PC-3 (cell line): ENCODE results near the gene NAA10. TPM values are rescaled to one million over a fixed set of nuclear protein-coding genes. Genes with fewer than 3 reads are reported as not detected.

Source experiments
- ATAC-seq: fragments of 200-7000 bp; cut with Tn5 transposase; 2 replicates; pipeline ENCODE4 v1.9.1; 2020; ENCODE audit warnings: mild to moderate bottlenecking, moderate library complexity
- BruUV-seq: library from RNA; stranded (reverse); fragments of 400-500 nt; replicated peaks from 2 replicates; lab custom pipeline; 2021; lab: Mats Ljungman, UMichigan
- CTCF ChIA-PET: fragments of 300-600 bp; sonication (Branson Sonifier 250); formaldehyde crosslinking; loops from one replicate; lab custom pipeline; 2022; ENCODE audit warnings: antibody characterized with exemption; lab: Charles Lee
- POLR2A ChIA-PET: fragments of 300-600 bp; sonication (Branson Sonifier 250); formaldehyde crosslinking; loops from one replicate; lab custom pipeline; 2022; ENCODE audit warnings: antibody characterized with exemption; ENCODE audit not compliant: unreplicated experiment; lab: Charles Lee
- DNase-seq: peaks from one replicate; pipeline ENCODE4 v3.0.0-alpha.2; 2015
- H2AFZ ChIP-seq: fragments of 300-600 bp; sonication (generic); 2 replicates; pipeline ENCODE4 v1.6.0; 2016; ENCODE audit warnings: antibody characterized with exemption, low read length
- H3F3A ChIP-seq: fragments of 300-600 bp; sonication (generic); one replicate; pipeline ENCODE4 v1.6.0; 2017; ENCODE audit warnings: antibody characterized with exemption, low read length, control low read depth, mild to moderate bottlenecking; ENCODE audit not compliant: unreplicated experiment
- H3K27ac ChIP-seq: fragments of 300-600 bp; sonication (generic); 2 replicates; pipeline ENCODE4 v1.5.1; 2016; ENCODE audit warnings: mild to moderate bottlenecking, low read length
- H3K27me3 ChIP-seq: fragments of 300-600 bp; sonication (generic); 2 replicates; pipeline ENCODE4 v1.6.1; 2016; ENCODE audit warnings: low read length, mixed read lengths
- H3K36me3 ChIP-seq: fragments of 300-600 bp; sonication (generic); 2 replicates; pipeline ENCODE4 v1.6.1; 2016; ENCODE audit warnings: low read depth, mixed run types, low read length, mixed read lengths
- H3K4me1 ChIP-seq: fragments of 300-600 bp; sonication (generic); 2 replicates; pipeline ENCODE4 v1.5.1; 2016; ENCODE audit warnings: low read length; ENCODE audit not compliant: insufficient read depth
- H3K4me2 ChIP-seq: fragments of 300-600 bp; sonication (generic); 2 replicates; pipeline ENCODE4 v1.6.0; 2016; ENCODE audit warnings: low read length
- H3K4me3 ChIP-seq: fragments of 300-600 bp; sonication (generic); 2 replicates; pipeline ENCODE4 v1.5.1; 2016; ENCODE audit warnings: mild to moderate bottlenecking, low read length, mixed read lengths
- H3K79me2 ChIP-seq: fragments of 300-600 bp; sonication (generic); 2 replicates; pipeline ENCODE4 v1.6.1; 2017; ENCODE audit warnings: low read length, mixed read lengths
- H3K9ac ChIP-seq: fragments of 300-600 bp; sonication (generic); 2 replicates; pipeline ENCODE4 v1.6.0; 2016; ENCODE audit warnings: mild to moderate bottlenecking, low read length
- H3K9me2 ChIP-seq: fragments of 300-600 bp; sonication (generic); replicated peaks from 2 replicates; pipeline ENCODE4 v1.6.1; 2016; ENCODE audit warnings: mixed run types, low read length, mixed read lengths
- H3K9me3 ChIP-seq: fragments of 300-600 bp; sonication (generic); 2 replicates; pipeline ENCODE4 v1.6.1; 2016; ENCODE audit warnings: low read length, mixed read lengths
- H4K20me1 ChIP-seq: fragments of 300-600 bp; sonication (generic); 2 replicates; pipeline ENCODE4 v1.6.1; 2016; ENCODE audit warnings: low read length, mixed read lengths
- EZH2 ChIP-seq: fragments of 300-600 bp; sonication (generic); IDR thresholded peaks from one replicate; pipeline ENCODE4 v1.6.1; 2017; ENCODE audit warnings: antibody characterized with exemption, mild to moderate bottlenecking, low read length; ENCODE audit not compliant: unreplicated experiment
- EZH2phosphoT487 ChIP-seq: fragments of 300-600 bp; sonication (generic); IDR thresholded peaks from 2 replicates; pipeline ENCODE4 v1.6.1; 2018; ENCODE audit warnings: mild to moderate bottlenecking, antibody characterized with exemption, low read length, borderline replicate concordance
- intact Hi-C: fragments of 100-400 bp; cut with micrococcal nuclease; formaldehyde crosslinking; loops from 2 replicates; pipeline ENCODE4 v1.9.0; 2023
- total RNA-seq: library from RNA; depleted of rRNA; stranded (reverse); fragments of >200 nt; gene quantifications from 2 replicates; pipeline ENCODE4 v1.2.3, GENCODE V29; 2014
- TF ChIP-seq, protein P1 (sequence below): fragments of 300-600 bp; sonication (generic); conservative IDR thresholded peaks from 2 replicates; pipeline ENCODE4 v1.5.1; 2017; ENCODE audit warnings: antibody characterized with exemption, low read depth, mild to moderate bottlenecking, low read length

Gene NAA10
- total RNA-seq, 1 experiment from 2014 or later, result 172 TPM

DNA sequence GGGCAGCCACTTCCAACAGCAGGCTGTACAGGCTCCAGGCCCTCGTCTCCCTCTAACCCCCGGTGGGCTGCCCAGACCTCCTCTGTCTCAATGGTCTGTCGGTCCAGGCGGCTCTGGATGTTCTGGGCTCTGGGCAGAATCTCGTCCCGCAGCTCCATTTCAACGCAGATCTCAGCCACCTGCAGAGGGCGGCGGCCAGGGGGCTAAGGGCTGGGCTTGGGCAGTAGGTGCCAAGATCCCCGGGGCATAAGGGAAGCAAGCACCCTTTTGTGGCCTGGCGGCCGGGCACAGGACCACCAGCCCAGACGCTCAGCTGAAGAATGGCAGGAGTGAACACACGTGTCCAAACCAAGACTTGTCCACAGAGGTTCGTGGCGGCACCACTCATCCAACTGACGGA, 21.1 kb downstream of the NAA10 start:
- Histone ChIP-seq H3K9ac (no peak overlapping the region), H3K4me2 (no peak overlapping the region), H4K20me1 (no peaks in the 10 kb centered on the region), H3K4me3 (no peak overlapping the region), H2AFZ (no peak overlapping the region), H3K9me3 (no peaks in the 10 kb centered on the region), H3K27me3 (no peaks in the 10 kb centered on the region), H3K4me1 (no peaks in the 10 kb centered on the region), H3K9me2 (no peaks in the 10 kb centered on the region), H3K27ac (no peak overlapping the region), H3K79me2 (no peaks in the 10 kb centered on the region), H3F3A (no peaks in the 10 kb centered on the region), H3K36me3 (no peaks in the 10 kb centered on the region)
- intact Hi-C loops, result no loop called here
- no TSS peak for BruUV-seq
- ATAC-seq (no peak), DNase-seq (no peak)
- TF ChIP-seq EZH2, result no peak
- TF ChIP-seq, protein P1, sequence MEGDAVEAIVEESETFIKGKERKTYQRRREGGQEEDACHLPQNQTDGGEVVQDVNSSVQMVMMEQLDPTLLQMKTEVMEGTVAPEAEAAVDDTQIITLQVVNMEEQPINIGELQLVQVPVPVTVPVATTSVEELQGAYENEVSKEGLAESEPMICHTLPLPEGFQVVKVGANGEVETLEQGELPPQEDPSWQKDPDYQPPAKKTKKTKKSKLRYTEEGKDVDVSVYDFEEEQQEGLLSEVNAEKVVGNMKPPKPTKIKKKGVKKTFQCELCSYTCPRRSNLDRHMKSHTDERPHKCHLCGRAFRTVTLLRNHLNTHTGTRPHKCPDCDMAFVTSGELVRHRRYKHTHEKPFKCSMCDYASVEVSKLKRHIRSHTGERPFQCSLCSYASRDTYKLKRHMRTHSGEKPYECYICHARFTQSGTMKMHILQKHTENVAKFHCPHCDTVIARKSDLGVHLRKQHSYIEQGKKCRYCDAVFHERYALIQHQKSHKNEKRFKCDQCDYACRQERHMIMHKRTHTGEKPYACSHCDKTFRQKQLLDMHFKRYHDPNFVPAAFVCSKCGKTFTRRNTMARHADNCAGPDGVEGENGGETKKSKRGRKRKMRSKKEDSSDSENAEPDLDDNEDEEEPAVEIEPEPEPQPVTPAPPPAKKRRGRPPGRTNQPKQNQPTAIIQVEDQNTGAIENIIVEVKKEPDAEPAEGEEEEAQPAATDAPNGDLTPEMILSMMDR, result no peak
- TF ChIP-seq EZH2phosphoT487, result no peak
- ChIA-PET POLR2A (no interaction called here), CTCF (no interaction called here)

DNA sequence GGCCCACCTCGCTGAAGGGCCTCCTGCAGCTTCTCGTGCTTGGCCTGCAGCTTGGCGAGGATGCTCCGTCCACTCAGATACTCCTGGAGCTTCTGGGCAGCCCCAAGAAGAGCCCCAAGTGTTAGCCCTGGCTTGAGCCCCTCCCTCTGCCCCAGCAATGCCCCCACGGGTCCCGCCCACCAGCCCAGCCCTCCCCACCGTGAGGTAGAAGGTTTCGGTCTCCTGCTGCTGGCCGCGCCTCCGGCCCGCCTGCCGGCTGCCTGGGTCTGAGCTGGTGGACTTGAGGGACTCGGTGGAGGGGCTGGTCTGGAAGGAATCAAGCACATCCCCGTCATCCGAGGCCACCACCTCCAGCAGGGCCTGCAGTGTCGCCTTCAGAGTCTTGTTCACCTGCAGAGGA, 21.6 kb downstream of the NAA10 start:
- BruUV-seq, result no TSS peak
- no peak for ATAC-seq
- H3K79me2 ChIP-seq, result no peaks in the 10 kb centered on the region
- no peak overlapping the region for H3K9ac ChIP-seq
- intact Hi-C loops, result no loop called here
- H3K4me3 ChIP-seq, result no peak overlapping the region
- ChIA-PET POLR2A (no interaction called here), CTCF (no interaction called here)
- H3F3A ChIP-seq, result no peaks in the 10 kb centered on the region
- no peak for TF ChIP-seq EZH2phosphoT487
- TF ChIP-seq EZH2, result no peak
- TF ChIP-seq, protein P1, result no peak
- H3K4me1 ChIP-seq, result no peaks in the 10 kb centered on the region
- no peaks in the 10 kb centered on the region for H3K36me3 ChIP-seq
- H3K4me2 ChIP-seq, result no peak overlapping the region
- no peak overlapping the region for H3K27ac ChIP-seq
- H4K20me1 ChIP-seq, result no peaks in the 10 kb centered on the region
- DNase-seq, result no peak
- no peaks in the 10 kb centered on the region for H3K9me3 ChIP-seq
- H3K9me2 ChIP-seq, result no peaks in the 10 kb centered on the region
- no peak overlapping the region for H2AFZ ChIP-seq
- no peaks in the 10 kb centered on the region for H3K27me3 ChIP-seq

GRCh38 chrX:153911798-153912197, 23.0 kb downstream of the NAA10 start:
- no peaks in the 10 kb centered on the region for H3K9me3 ChIP-seq
- no TSS peak for BruUV-seq
- H3F3A ChIP-seq, result no peaks in the 10 kb centered on the region
- H3K27ac ChIP-seq, result no peak overlapping the region
- H3K4me3 ChIP-seq, result no peak overlapping the region
- no peak overlapping the region for H3K9ac ChIP-seq
- no peaks in the 10 kb centered on the region for H3K27me3 ChIP-seq
- CTCF ChIA-PET, result interaction anchor here (1.8 kb wide), 1 partner anchor 11 kb away, joined by 10 read pairs; no protein-coding TSS in a partner anchor
- ATAC-seq (no peak), DNase-seq (no peak)
- no peaks in the 10 kb centered on the region for H3K79me2 ChIP-seq
- H3K4me1 ChIP-seq, result no peaks in the 10 kb centered on the region
- H3K4me2 ChIP-seq, result no peak overlapping the region
- no peak for TF ChIP-seq EZH2phosphoT487
- TF ChIP-seq EZH2, result no peak
- TF ChIP-seq, protein P1, result no peak
- intact Hi-C loops, result no loop called here
- H2AFZ ChIP-seq, result no peak overlapping the region
- H3K36me3 ChIP-seq, result no peaks in the 10 kb centered on the region
- no peaks in the 10 kb centered on the region for H3K9me2 ChIP-seq
- no peaks in the 10 kb centered on the region for H4K20me1 ChIP-seq
- POLR2A ChIA-PET, result interaction anchor here (0.5 to 0.7 kb wide), 3 partner anchors 16 to 579 kb away, joined by 3 to 29 read pairs (median 4); partner anchors contain the start of gene SLC10A3
